Breast epithelium (tissue), 3 donors: Measurements from ENCODE around the gene UGGT1.
"Not testable (repeated sequence)": the region's sequence is repeated elsewhere in the genome, so short reads cannot be mapped to it uniquely, and the experiment has no call there.

Experiments
- POLR2A ChIP-seq: fragments of 450-650 bp; IDR thresholded peaks from one replicate; pipeline ENCODE4 v1.6.1; 2016; ENCODE audit warnings: antibody characterized with exemption, mild to moderate bottlenecking, moderate library complexity
- TF ChIP-seq, protein P1 (sequence below), 3 donors: fragments of 450-650 bp; IDR thresholded peaks; one replicate each; pipeline ENCODE4 v1.5.1; 2016 to 2017; ENCODE audit warnings: antibody characterized with exemption in 3 of 3, mild to moderate bottlenecking in 3 of 3, moderate library complexity in 3 of 3

DNA sequence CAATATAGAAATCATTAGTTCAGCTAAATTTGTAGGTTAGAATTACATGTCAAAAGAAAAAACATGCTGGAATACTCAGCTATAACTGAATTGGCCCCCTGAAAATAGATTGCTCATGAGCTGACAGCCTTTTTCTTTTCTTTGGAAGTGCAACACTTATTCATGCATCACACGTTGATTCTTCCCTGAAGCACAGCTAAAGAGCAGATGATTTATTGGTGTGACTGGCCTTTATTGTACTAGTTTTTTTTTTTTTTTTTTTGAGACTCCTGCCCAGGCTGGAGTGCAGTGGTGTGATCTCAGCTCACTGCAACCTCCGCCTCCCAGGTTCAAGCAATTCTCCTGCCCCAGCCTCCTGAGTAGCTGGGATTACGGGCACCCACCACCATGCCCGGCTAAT lies 83.1 kb downstream of the UGGT1 start:
- TF ChIP-seq, protein P1, sequence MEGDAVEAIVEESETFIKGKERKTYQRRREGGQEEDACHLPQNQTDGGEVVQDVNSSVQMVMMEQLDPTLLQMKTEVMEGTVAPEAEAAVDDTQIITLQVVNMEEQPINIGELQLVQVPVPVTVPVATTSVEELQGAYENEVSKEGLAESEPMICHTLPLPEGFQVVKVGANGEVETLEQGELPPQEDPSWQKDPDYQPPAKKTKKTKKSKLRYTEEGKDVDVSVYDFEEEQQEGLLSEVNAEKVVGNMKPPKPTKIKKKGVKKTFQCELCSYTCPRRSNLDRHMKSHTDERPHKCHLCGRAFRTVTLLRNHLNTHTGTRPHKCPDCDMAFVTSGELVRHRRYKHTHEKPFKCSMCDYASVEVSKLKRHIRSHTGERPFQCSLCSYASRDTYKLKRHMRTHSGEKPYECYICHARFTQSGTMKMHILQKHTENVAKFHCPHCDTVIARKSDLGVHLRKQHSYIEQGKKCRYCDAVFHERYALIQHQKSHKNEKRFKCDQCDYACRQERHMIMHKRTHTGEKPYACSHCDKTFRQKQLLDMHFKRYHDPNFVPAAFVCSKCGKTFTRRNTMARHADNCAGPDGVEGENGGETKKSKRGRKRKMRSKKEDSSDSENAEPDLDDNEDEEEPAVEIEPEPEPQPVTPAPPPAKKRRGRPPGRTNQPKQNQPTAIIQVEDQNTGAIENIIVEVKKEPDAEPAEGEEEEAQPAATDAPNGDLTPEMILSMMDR (IDR thresholded peaks at IDR 0.05): not testable (repeated sequence)
- TF ChIP-seq POLR2A: not testable (repeated sequence)
